HG02610 (cell line): ENCODE data around the gene CCZ1B.
A peak's percentile ranks its signal among the peaks of the same experiment; 100 is the strongest.
"Not testable (repeated sequence)": the region's sequence is repeated elsewhere in the genome, so short reads cannot be mapped to it uniquely, and the experiment has no call there.

ENCODE experiments used
- ATAC-seq: cut with Tn5 transposase; IDR thresholded peaks from one replicate; pipeline ENCODE4 v1.9.1; 2021; ENCODE audit warnings: mild to moderate bottlenecking, moderate library complexity; ENCODE audit not compliant: unreplicated experiment

Gene CCZ1B

DNA sequence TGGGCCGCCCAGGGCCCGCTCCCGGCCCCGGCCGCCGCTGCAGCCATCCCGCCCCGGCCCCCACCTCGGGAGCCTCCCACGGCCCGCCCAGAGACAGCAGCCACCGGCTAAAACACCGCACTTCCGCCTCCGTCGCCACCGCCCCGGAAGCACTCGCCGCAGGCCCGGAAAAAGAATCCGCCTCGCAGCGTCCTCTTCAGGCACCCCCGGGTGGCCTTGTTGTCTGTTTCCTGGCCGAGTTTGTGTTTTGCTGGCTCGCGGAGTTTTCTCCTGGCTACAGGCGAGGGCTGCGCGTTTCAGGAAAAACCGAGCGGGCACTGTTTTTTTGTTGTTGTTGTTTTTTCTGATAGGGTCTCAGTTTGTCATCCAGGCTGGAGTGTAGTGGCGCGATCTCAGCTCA, at the start of gene CCZ1B:
Gene CCZ1B, minus strand, starts transcription at position 125 of the 400 bp plus-strand sequence. Its CDS starts 78 bp downstream, at position 47.
- ATAC-seq = peak; percentile 99

DNA sequence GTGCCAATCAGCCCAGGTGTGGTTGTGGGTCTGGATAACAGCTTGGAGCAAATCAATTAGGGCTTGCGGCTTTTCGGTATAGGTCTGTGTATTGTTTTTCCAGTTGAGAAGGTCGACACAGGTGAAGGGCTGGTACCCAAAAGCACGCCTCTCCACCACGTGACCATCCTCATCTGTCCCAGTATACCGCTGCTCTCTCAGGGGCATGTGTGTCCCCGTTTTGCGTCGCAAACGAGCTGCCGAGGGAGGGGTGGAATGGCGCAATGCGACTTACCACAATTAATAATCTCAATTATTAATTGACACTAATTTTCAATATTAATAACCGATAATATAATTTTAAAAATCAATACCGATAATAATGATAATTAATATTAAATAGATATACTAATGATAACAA, 48.9 kb upstream of the CCZ1B start:
- not testable (repeated sequence) for ATAC-seq

DNA sequence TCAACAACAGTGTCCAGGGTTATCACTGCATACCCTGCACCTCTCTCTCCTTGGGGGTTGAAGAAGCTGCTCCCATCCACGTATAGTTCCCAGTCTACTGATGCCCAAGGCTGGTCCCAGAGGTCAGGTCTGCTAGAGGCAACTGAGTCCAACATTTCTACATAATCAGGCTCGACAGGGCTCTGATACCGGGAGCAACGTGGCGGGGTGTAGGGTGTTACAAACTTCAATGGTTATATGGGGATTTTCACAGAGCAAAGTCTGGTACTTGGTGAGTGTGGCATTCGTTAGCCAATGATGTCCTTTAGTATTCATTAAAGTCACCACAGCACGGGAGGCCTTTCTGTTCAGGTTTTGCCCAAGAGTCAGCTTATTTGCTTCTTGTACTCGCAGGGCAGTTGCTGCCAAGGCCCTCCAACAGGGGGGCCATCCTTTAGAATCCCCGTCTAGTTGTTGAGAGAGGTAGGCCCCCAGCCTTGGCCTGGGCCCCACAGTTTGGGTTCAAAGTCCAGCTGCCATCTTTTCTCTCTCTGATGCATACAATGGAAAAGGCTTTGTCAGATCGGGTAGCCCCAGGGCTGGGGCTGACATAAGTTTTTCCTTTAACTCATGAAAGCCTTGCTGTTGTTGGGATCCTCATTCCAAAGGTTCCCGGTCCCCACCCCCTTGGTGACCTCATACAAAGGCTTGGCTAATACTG, 46.3 kb upstream of the CCZ1B start:
- ATAC-seq = not testable (repeated sequence)

- not testable (repeated sequence) for ATAC-seq
These were observed 45.5 kb upstream of the CCZ1B start for GRCh38 chr7:6871421-6872144.

DNA sequence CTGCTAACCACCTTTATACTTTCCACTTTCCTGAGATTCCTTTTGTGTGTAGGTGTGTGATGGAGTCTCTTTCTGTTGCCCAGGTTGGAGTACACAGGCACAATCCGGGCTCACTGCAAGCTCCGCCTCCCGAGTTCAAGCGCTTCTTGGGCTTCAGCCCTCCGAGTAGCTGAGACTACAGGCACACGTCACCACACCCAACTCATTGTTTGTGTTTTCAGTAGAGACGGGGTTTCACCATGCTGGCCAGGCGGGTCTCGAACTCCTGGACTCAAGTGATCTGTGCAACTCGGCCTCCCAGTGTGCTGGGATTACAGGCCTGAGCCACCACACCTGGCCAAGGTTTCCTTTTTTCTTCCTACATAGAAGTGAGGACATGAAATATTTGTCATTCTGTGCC, 38.7 kb upstream of the CCZ1B start:
- ATAC-seq = not testable (repeated sequence)

- not testable (repeated sequence) for ATAC-seq
These were observed 38.1 kb upstream of the CCZ1B start for GRCh38 chr7:6864188-6864587.

- not testable (repeated sequence) for ATAC-seq
These were observed 36.8 kb upstream of the CCZ1B start for GRCh38 chr7:6862876-6863275.

GRCh38 chr7:6857721-6858314, 31.7 kb upstream of the CCZ1B start:
- not testable (repeated sequence) for ATAC-seq

DNA sequence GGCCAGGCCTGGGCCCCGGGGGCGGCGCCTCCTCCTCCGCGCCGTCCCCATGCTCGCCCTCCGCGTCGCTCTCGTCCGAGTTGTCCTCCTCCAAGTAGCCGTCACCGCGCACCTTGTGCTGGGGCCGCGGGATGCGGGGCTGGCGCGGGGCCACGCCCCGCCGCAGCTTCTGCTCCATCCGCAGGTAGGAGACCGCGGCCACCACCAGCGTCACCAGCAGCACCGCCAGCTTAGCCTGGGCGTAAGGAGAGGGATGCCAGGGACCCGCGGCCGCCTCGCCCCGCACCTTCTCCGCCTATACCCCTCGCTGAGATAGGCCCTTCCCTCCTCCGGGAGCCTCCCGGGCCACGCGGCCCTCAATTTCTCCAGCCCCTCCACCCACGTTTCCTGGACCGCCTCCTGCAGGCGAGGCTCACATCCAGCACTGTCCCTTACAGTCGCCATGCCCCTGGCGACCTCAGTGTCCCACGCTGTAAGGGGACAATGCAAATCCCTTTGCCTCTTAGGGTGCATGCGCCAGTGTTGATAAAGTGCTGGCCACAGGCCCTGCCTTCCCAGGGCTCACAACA, 29.6 kb upstream of the CCZ1B start:
- not testable (repeated sequence) for ATAC-seq

DNA sequence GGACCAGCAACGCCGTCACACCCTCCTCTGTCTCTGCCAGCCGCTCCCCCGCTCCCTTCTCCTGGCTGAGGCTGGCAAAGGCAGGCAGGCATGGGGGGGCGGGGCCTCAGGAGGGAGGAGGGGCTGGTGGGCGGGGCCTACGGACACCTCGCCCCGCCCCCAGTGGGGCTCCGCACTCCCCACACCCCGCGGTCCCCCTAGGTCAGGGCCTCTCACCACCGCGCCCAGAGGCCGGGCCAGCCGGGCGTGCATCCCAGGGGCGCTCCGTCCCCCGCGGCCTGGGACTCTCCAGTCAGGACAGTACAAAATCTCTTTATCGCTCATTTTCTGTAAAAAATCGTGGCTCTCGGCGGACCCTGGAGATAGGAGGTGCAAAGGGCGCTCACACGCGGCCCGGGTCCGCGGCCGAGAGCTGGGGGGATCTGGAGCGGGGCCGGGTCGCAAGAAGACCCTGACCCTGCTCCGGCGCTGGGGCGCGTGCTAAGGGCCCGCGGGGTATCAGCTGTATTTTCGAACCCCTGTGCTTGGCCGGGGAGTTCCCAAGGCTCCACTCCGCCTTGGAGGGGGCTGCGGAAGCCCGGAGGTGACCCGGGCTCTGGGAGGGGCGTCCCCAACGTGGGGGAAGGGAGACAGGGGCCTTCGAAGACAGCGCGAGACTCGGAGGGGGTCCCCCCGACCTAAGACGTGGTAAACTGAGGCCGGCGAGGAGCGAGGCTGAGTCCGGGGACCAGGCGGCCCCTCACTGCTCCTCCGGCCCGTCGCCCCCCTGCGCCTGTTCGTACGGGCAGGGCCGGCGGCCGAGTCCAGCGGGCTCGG, 28.9 kb upstream of the CCZ1B start:
- not testable (repeated sequence) for ATAC-seq

DNA sequence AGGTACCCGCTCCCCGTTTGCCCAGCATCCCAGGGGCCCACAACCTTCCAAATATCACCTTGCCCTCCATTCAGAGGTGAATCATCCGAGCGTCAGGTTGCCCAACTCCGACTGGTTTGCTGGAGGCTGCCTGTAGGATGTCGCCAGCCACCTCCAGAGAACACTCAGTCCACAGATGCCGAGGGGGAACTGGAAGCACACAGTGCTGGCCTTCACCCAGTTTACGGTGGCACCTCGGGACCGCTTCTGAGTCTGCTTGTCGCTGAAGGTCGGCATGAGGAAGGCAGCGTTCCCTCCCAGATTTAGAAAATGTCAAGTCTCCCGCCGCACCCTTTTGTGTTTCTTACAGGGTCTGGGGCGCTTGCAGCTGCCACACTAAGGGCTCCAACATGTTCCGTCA, 27.6 kb upstream of the CCZ1B start:
- not testable (repeated sequence) for ATAC-seq

DNA sequence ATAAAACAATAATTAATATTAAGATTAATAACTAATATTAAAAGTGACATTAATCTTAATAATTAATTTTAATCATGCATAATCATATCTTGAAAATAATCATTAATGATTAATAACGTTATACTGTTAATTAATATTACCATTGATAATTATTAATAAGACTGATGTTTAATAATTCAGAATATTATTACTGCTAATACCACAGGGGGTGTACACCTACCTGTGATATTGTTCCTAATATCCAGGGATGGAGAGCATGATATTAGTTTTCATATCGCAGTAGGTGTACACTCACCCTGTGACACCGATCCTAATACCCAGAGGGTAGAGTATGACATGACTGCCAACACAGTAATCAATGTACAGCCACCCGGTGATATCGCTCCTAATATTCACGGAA, 23.1 kb upstream of the CCZ1B start:
- not testable (repeated sequence) for ATAC-seq

DNA sequence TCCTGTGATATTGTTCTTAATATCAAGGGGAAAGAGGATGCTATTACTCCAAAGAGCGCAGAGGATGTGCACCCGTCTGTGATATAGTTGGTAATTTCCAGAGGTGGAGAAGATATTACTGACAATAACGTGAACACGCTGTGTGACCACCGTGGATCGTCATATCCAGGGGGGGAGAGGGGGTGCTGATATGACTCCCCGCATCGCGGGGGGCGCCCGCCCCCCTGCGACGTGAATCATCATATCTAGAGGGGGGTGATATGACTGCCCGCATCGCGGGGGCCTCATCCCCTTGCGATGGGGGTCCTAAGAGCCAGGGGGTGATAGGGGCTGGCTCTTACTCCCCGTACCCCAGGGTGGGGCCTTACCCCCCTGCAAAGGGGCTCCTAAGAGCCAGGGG, 21.7 kb upstream of the CCZ1B start:
- not testable (repeated sequence) for ATAC-seq

- ATAC-seq = not testable (repeated sequence)
These were observed 19.9 kb upstream of the CCZ1B start for GRCh38 chr7:6845971-6846449.

- ATAC-seq = not testable (repeated sequence)
These were observed 17.6 kb upstream of the CCZ1B start for GRCh38 chr7:6843654-6844053.

GRCh38 chr7:6843092-6843491, 17.0 kb upstream of the CCZ1B start:
- ATAC-seq = not testable (repeated sequence)

DNA sequence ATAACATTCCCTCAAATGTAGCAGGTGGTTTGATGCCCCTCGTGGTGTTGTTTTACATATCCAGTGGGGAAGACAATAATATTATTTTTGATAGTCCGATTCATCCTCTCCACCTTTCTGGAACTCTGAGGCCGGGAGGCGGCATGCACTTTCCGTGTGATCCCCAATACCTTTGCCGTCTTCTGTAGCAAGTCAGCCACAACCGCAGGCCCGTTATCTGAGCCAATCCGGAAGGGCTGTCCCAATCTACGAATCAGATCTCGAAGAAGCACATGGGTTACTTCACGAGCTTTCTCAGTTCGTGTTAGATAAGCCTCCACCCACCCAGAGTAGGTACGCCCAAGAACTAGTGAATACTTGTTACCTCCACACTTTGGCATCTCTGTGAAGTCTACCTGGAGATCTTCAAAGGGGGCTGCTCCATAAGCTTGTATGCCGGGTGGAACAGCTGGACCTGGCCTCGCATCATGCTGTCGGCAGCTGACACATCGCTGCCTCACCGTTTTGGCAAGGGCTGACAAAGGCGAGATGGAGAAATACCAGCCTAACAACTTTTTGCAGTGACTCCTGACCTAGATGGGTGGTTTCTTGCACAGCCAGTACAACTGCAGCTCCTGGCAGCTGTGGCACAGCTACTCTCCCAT, 16.3 kb upstream of the CCZ1B start:
- not testable (repeated sequence) for ATAC-seq

DNA sequence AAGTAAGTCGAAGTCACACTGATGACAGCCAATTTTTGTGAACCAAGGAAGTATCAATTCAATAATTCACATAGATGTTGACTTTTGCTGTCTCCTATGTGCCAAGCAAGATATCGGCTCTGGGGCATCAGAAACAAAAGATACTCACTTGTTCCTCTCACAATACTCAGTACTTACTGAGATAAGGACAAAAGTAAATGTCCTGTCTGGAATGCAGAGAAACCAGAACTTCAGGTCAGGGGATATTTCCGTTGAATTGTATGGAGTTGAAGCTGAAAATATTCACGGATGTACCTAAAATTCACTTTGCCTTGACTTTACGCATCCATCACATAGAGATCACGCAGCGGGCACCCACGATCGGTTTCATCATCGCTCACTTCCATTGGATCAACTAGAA, 11.0 kb upstream of the CCZ1B start:
- ATAC-seq = not testable (repeated sequence)

GRCh38 chr7:6835521-6835920, 9.4 kb upstream of the CCZ1B start:
- not testable (repeated sequence) for ATAC-seq

DNA sequence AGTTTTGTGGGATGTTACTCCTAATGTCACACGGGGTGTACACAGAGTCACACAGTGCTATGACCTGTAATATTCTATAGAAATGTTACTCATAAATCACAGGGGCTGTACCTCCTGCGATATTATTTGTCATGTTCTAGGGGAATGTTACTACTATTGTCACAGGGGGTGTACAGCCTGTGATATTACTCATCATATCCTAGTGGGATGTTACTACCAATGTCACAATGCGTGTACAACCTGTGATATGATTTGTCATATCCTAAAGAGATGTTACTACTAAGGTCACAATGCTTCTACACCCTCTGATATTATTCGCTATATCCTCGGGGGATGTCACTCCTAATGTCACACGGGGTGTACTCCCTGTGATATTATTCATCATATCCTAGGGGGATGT, 7.6 kb upstream of the CCZ1B start:
- no peak for ATAC-seq
